GM21367 (cell line): ENCODE results near the gene C1GALT1C1L.
A peak's percentile ranks its signal among the peaks of the same experiment; 100 is the strongest.
"Not testable (repeated sequence)": the region's sequence is repeated elsewhere in the genome, so short reads cannot be mapped to it uniquely, and the experiment has no call there.

Experiments
- ATAC-seq: cut with Tn5 transposase; IDR thresholded peaks from one replicate; pipeline ENCODE4 v1.9.1; 2021; ENCODE audit not compliant: unreplicated experiment

C1GALT1C1L gene

DNA sequence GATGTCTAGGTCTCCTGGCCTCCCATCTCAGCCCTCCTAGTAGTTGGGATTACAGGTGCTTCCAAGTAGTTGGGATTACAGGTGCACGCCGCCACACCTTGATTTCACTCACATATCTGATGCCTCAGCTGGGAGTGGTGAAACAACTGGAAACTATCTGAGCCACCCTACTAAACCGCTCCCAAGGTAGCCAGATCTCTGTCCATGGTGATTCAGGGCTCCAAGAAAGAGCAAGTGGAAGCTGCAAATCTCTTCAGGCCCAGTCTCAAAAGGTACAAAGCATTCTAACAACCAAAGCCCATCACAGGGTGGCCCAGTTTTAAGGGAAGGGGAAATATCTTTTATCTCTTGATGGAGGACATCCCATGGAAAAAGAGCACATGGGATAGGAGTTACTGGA is 19.0 kb downstream of the C1GALT1C1L start:
- no peak for ATAC-seq

DNA sequence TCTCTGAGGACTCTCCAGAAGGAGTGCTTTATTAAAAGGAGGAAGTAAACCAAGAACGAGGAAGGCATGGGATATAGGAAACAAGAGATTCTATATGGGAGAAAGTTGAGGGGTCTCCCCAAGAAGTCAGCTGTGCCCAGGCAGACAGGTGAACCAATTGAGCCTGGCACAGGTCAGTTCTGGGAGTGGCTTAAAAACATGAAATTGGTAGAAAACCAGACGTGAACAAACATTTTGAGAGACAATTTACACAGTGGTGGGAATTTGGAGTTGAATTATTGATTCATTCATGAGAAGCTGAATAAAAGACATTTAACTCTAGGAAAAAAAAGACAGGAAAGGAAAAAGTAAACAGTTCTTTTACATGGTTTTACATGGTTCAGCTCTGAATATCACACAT is 22.7 kb downstream of the C1GALT1C1L start:
- no peak for ATAC-seq

DNA sequence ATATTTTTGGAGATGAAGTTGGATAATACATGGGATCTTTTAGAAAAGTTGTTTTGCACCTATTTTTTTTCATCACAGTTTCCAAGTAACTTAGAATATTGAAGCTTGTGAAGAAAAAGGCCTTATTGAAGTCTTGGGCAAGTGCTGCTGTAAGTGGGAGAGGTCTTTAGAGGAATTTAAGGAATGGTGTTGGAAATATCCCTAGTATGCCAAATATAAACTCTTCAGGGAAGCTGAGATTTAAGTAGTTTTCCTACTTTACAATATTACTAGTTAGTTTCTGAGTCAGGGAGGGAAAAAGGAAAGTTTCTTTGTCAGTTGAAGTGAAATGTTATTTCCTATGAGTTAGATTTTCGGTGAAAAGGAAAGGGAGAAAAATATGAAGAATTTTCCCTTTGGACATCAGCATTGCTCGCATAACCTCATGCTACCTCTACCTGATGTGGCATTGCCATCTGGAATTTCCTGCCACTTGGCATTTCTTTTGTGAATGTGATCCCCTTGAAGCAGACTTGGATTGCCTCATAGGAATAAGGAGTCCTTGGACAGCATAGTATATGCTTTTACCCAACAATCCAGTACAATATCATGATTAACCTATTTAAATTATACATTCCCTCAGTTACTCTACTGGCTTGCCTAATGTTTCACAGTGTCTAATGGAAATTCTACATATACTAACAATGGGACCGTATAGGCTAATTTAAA is 27.1 kb downstream of the C1GALT1C1L start:
- no peak for ATAC-seq

DNA sequence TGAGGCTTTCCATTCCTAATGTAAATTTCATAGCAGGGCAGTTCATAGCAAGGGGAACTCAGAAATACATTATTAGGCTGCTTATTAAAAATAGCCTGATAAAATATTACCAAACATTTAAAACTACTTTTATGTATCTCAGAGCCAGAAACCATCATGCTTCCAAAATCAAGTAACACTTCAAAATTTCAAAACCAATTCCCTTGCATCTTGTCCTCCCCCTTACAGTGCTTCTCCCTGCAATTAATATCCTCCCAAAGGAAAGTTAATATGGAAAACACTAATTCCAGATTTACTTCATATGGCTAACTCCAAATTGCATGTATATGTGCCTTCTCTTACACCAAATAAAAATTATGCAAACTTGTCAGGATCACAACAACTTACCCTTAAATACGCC is 32.5 kb downstream of the C1GALT1C1L start:
- ATAC-seq, result no peak

DNA sequence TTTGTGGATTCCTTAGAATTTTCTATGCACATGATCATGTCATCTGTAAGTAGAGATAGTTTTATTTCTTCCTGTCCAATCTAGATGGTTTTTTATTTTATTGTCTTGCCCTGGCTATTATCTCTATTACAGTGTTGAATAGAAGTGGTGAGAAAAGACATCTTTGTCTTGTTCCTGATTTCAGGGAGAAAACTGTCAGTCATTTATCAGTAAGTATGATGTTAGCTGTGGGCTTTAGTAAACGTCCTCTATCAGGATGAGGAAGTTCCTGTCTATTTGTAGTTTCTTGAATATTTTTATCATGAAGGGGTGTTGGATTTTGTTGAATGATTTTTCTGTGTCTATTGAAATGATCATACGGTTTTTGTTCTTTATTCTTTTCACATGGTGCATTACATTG is 33.9 kb downstream of the C1GALT1C1L start:
- no peak for ATAC-seq

DNA sequence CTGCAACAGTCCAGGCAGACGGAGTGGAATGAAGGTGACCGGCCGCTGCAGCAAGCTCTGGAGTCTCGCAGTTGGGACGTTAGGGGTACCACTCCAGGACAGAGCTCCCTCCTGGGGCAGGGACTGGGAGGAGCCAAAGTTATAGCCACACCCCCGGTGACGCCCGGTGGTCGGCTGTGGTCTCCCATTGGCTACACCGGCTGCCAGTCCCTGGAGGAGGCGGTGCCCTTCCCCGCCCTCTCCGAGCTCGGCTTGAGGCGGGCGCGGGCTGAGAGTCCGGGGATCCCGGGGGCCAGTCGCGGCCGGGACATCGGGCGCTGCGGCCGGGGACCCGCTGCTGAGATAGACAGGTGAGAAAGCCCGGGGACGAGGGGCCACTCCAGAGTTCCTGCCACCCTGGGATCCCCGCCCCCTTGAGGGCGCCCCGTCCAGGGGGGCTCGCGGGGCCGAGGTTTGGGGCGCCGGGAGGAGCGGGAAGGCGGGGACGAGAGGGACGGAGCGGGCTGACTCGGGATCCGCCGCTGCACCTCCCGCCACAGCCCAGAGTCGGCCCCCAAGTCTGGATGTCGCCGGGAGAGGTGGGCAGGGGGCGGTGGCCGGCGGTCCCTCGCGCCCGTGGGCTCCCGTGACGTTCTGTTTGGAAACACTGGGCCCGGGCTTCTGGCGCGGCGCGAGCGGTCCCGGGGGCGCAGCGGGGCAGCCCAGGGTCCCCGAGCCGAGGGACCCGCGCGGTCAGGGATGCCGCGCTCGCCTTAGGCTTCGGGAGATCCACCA is 39.0 kb downstream of the C1GALT1C1L start, which contains the start of gene PLEKHH2:
Gene PLEKHH2 (plus strand): TSS at position 231 of the 774 bp plus-strand sequence. CDS start 7,414 bp downstream, outside the sequence.
- peak; percentile 100 for ATAC-seq

DNA sequence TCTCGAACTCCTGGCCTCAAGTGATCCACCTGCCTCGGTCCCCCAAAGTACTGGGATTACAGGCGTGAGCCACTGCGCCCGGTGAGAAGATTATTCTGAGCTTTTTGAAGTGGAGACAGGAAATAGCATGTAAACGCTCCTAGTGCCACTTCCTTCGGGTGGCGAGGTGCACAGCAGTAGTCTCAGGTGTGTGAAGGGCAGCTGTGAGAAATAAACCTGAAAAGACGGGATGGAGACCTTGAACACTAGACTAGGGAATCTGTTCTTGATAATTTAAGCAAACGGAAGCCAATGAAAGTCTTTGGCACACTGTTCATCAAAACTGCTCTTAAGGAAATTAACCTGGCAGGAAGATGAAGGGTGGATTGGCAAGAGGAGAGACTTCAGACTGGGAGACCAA is 39.6 kb downstream of the C1GALT1C1L start:
- ATAC-seq, result no peak

DNA sequence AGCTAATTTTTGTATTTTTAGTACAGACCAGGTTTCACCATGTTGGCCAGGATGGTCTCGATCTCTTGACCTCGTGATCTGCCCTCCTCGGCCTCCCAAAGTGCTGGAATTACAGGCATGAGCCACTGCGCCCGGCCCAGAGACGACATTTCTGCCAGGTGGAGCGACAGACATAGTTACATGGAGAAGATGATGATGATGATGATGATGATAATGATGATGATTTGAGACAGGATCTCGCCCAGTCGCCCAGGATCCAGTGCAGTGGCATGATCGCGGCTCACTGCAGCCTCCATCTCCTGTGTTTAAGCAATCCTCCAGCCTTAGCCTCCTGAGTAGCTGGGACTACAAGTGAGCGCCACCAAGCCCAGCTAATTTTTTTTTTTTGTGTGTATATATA is 40.1 kb downstream of the C1GALT1C1L start:
- ATAC-seq, result not testable (repeated sequence)

DNA sequence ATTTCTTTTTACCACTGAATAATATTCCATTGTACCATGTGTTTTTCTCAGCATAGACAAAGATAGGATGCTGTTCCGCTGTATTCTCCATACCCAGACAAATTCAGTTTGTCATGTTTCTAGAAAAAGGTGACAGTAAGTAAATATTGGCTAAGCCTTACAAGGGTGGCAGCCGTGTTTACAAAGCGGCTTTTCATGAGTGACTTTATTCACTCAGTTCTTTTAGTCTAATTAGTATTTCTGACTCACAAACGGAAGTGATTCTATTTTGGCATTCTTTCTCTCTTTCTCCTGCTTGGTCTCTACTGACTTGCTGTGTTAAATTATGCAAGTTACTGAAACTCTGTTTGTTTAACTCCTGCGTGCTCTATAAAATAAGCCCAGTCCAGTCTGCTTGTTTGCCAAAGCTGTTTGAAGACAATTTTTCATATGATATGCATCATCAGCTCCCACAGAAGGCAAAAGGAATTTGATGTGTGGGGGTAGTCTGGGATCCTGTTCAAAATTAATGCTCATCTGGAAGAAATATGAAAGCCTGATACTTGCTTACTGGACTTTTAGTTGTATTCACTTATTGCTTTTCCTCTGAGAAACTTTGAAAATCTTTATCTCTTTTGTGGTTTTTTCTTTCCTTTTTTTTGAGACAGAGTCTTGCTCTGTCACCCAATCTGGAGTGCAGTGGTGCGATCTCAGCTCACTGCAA is 41.5 kb downstream of the C1GALT1C1L start:
- no peak for ATAC-seq

DNA sequence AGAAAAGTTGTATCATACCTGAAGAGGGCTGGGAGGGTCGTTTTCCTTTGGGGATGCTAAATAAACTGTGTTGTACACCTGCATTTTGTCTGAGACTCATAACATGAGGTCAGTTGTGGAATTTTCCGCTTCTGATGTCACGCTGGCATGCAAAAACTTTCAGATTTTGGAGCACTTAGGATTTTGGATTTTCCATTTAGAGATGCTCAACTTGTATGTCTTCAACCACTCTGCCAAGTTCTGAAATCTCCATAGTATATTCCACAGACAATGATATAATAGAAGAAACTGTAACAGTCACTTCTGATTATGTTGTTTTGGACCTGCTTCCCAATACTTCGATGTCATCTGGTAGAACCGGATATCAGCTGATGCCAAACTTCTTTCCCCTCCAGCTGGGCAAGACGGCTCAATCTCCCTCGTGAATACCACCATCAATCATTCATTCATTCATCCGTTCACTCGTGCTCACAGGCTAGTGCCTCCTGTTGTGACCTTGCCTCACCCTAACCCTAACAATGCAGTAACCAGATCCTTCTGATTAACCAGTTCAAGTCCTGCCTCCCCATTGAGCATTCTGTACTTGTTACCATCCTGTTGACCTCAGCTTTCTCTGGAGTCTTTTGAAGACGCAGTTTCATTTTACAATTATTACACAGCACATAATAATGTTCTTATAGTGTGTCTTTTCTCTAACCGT is 44.5 kb downstream of the C1GALT1C1L start:
- no peak for ATAC-seq
